ENCODE measurements around the gene SCNN1A. TPM values are rescaled to one million over a fixed set of nuclear protein-coding genes. Genes with fewer than 3 reads are reported as not detected.

Gene SCNN1A
- total RNA-seq, 3 donors from 2014 or later = 130 to 402 (median 386) TPM

GRCh38 chr12:6367065-6367968 lies 8.0 kb downstream of the SCNN1A start:
- no peak for TF ChIP-seq CTCF (IDR thresholded peaks at IDR 0.05)
- H3K9me3 ChIP-seq = no peaks in the 10 kb centered on the region
- no peak overlapping the region for H3K4me3 ChIP-seq
- no peaks in the 10 kb centered on the region for H3K36me3 ChIP-seq (ENCODE audit: low read depth)
- ATAC-seq (no peak), DNase-seq (peak in 2 of 3 donors; percentile 25 to 58)
- H3K4me1 ChIP-seq (ENCODE audit: low read depth) = peaks cover 43% of the 10 kb centered on the region
- intact Hi-C loops (cut with DNase I, micrococcal nuclease) = no loop called here

- peak; percentile 9 for ATAC-seq
- Histone ChIP-seq H3K4me3 (peak overlapping the region; percentile 32), H3K9me3 (no peaks in the 10 kb centered on the region), H3K4me1 (ENCODE audit: low read depth) (peaks cover 41% of the 10 kb centered on the region), H3K36me3 (ENCODE audit: low read depth) (no peaks in the 10 kb centered on the region)
- TF ChIP-seq CTCF (IDR thresholded peaks at IDR 0.05) = no peak
- intact Hi-C loops (cut with DNase I, micrococcal nuclease) = no loop called here
- DNase-seq = peak in 1 of 3 donors; percentile 86
Observed at GRCh38 chr12:6364044-6364374, 11.4 kb downstream of the SCNN1A start.

DNA sequence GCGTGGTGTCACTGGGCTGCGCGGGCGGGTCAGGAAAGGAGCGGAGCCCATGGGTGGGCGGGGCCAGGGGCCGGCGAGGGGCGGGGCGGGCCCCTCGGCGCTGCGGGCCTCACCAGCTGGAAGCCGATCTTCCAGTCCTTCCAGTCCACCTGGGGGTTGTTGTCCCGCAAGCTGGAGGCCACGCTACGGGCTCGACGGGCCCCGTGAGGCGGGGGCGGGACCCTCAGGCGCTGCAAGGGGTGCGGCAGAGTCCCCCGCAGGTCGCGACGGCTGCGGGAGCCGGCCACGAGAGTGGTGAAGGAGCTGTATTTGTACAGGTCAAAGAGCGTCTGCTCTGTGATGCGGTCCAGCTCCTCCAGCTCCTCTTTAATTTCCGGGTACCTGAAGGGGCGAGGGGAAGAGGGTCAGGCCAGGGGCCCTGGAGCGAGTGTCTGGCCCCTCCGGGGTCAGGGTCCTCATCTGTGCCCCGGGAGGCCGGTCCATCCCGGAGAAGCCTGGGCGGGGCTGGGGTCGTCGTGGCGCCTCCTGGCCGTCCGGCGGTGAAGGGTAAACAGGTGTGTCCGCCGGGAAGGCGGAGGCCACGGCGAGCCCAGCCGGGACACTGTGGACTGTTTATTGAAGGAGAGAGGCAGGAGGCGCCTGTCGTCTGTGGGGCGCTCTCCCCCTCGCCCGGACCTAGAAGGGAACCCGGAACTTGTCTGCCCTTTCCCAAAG lies 11.9 kb downstream of the SCNN1A start:
- intact Hi-C loops (cut with DNase I, micrococcal nuclease) = no loop called here
- DNase-seq (peak; percentile 86 to 90 (median 90)), ATAC-seq (peak; percentile 69)
- H3K4me1 ChIP-seq (ENCODE audit: low read depth) = peaks cover 38% of the 10 kb centered on the region
- no peaks in the 10 kb centered on the region for H3K9me3 ChIP-seq
- no peak for TF ChIP-seq CTCF (IDR thresholded peaks at IDR 0.05)
- peak overlapping the region; percentile 32 for H3K4me3 ChIP-seq
- no peaks in the 10 kb centered on the region for H3K36me3 ChIP-seq (ENCODE audit: low read depth)

DNA sequence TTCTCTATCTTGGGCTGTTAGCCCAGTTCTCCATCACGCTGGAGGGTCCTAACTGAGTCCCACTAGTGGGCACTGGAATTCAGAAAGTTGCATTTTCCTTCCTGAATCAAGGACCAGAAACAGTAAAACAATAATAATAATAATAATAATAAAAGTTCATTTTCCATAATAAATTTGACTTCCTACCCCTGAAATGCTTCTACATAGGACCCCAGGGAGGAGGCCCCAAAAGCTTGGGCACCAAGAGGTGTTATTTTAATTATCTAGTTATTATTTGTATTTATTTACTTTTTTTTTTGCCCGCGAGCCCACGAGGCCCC lies 12.4 kb downstream of the SCNN1A start:
- Histone ChIP-seq H3K9me3 (no peaks in the 10 kb centered on the region), H3K4me1 (ENCODE audit: low read depth) (peaks cover 37% of the 10 kb centered on the region), H3K36me3 (ENCODE audit: low read depth) (no peaks in the 10 kb centered on the region), H3K4me3 (no peak overlapping the region)
- peak in 1 of 3 donors; percentile 13 for DNase-seq
- no peak for ATAC-seq
- TF ChIP-seq CTCF (IDR thresholded peaks at IDR 0.05) = no peak
- intact Hi-C loops (cut with DNase I, micrococcal nuclease) = no loop called here

DNA sequence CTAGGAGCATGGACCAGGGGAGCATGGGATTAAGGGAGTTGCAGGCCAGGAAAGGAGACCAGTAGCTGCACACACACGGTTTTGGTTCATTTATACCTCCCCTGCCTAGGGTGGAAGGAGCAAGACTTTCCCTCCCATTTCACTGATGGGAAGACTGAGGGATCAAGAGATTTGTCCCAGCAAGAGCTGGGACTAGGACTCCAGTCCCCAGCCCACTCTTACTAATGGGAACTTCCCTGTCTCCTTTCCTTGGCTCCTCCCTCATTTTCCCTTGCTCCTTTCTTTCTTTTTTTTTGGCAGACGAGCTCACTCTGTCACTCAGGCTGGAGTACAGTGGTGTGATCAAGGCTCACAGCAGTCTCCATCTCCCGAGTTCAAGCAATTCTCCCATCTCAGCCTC lies 13.0 kb downstream of the SCNN1A start:
- no peak for DNase-seq
- no peak for ATAC-seq
- H3K4me1 ChIP-seq (ENCODE audit: low read depth) = peaks cover 32% of the 10 kb centered on the region
- TF ChIP-seq CTCF (IDR thresholded peaks at IDR 0.05) = no peak
- H3K36me3 ChIP-seq (ENCODE audit: low read depth) = no peaks in the 10 kb centered on the region
- H3K9me3 ChIP-seq = no peaks in the 10 kb centered on the region
- intact Hi-C loops (cut with DNase I, micrococcal nuclease) = no loop called here
- H3K4me3 ChIP-seq = no peak overlapping the region

Measured in mucosa of descending colon (tissue), 3 donors.